OCI-M1 (cell line): ENCODE results near the gene TACC2.
"Not testable (repeated sequence)": the region's sequence is repeated elsewhere in the genome, so short reads cannot be mapped to it uniquely, and the experiment has no call there.

ENCODE experiments used
- DNase-seq: peaks from one replicate; lab custom pipeline; 2025; lab: John Stamatoyannopoulos, UW

Gene TACC2

DNA sequence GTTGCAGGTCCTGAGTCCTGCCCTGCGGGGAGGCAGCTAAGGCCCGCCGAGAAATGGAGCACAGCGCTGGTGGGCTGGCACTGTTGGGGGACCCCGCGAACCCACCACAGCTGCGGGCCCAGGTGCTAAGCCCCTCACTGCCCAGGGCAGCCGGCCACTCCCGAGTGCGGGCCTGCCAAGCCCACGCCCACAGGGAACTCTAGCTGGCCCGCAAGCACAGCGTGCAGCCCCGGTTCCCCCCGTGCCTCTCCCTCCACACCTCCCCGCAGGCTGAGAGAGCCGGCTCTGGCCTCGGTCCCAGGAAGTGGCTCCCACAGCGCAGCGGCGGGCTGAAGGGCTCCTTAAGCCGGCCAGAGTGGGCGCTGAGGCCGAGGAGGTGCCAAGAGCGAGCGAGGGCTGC lies 10.5 kb upstream of the TACC2 start:
- no peak for DNase-seq

DNA sequence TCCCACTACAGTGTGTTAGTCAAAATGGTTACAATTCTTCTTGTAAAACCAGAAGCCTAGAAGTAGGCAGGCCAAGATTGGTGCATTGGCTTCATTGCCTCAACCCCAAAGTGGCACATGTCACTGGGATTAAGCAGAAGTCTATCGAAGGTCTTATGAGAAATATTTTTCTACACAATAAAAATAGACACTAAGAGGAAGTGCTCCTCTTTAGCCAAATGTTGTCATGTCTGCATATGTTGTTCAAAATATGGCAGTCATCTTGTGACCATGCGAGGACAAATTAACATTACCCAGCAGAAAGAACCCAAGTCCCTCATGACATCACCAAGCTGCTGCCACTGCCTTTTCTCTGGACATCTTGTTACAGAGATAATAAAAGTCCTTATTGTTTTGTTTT lies 7.6 kb upstream of the TACC2 start:
- DNase-seq, result no peak

DNA sequence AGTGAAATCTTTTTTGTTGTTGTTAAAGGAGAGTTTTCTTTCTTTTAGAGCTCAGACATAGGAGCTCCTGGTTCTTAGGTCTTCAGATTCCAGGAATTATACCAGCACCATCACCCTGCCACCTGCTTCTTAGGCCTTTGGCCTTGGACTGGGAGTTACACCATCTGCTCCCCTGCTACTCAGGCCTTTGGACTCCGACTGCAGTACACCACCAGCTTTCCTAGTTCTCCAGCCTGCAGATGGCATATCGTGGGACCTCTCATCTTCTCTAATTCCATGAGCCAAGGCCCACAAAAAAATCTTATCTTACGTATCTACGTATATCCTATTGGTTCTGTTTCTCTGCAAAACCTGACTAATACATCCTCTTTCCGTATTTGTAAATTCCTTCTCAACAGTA lies 5.1 kb upstream of the TACC2 start:
- DNase-seq, result no peak

DNA sequence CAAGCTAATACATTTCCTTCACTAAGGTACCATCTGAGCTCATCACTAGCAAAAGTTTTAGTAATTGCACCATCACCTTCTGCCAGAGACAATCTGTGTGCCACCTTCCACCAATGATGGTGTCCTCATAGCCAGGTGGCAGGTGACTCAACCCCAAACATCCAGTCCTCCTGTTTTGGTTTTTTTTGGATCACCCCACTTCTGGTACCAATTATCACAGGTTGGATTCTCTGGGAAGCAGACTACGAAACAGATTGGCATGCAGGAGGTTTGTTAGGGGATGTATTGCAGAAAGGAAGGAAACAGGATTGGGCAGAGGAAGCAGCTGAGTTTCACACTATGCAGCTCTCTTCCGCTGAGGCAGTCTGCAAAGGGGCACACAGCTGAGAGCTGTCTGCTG lies 4.5 kb upstream of the TACC2 start:
- DNase-seq, result no peak

DNA sequence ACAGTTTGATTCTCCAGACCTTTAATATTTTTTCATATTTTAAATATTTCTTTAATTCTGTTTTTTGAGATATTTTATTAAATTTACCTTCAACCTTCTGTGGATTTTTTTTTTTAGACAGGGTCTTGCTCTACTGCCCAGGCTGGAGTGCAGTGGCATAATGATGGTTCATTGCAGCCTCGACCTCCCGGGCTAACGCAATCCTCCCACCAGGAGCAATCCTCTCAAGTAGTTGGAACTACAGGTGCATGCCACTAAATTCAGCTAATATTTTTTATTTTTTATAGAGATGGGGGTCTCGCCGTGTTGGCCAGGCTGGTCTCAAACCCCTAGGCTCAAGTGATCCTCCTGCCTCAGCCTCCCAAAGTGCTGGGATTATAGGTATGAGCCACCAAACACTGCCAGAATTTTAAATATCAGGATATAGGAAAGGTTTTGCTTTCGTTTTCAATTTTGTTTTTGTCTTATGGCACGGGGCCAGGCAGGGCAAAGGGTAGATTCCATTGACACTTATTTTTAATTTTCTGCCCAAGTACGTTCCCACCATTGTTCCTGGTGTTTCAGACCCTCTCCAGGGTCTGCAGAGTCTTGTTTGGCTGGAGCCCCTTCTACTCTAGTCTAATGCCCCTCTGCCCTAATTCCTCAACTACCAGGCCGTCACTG lies 1.2 kb downstream of the TACC2 start:
- DNase-seq, result peak; percentile 60

DNA sequence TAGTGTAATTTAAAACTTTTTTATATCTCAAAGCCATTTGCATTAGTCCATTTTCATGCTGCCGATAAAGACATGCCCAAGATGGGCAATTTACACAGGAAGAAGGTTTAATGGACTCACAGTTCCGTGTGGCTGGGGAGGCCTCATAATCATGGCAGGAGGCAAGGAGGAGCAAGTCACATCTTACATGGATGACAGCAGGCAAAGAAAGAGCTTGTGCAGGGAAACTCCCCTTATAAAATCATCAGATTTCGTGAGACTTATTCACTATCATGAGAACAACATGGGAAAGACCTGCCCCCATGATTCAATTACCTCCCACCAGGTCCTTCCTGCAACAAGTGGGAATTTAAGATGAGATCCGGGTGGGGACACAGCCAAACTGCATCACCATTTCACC lies 2.8 kb downstream of the TACC2 start:
- not testable (repeated sequence) for DNase-seq

DNA sequence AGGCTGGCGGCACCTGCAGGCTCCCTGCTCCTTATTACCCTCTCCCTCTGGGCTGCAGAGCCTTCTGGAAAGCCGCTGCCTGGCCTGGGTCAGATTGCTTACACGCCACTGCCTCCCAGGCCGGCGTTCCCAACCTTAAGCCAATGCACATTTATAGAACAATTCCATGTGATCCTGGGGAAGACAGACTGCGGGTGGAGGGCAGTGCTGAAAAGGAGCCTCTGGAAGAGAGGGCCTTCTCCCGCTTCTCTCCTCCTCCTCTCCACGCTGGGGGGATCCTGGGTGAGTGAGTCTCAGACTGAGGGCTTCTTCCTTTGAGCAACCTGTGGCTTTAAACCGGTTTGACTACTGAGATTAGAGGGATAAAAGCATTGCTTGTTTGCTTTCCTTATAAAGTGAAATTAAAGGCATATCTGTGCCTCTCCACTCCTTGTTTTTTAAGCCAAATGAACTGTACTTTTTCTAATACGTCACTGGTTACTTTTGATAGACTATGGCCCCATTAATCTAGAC lies 5.5 kb downstream of the TACC2 start:
- DNase-seq, result no peak

DNA sequence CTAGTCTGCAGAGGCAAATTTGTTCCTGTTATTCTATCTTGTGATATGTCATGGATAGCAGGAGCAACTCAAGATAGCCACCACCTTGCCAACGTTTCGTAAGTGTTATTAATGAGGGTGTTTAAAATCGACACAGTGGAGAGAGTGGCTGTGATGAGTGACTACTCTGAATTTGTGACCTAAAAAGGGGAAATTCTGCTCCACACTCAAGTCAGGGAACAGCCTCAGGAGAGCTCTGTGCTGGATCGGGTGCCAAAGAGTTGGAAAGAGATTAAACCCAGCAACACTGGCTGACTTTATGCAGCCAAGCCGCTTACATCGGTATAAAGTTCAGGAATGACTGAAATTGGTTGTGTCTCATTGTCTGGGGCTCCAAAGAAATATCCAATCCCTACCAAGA lies 9.5 kb downstream of the TACC2 start:
- DNase-seq, result no peak

DNA sequence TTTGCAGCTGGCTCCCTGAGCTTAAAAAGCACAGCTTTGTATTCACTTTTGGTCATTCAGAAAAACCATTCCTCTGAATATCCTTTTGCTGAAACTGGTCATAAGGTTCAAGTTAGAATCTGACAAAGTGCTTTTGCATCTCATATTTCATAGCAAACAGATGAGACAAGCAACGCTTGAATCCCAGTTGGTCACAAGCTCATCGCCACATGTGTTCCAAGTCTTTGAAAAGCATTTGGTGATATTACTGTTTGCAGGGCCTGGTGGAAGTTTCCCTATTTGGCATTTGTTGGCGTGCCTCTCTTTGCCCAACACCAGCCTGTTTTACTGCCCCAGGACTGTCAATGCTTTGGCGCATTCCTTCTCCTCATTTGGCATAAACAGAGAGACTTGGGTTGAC lies 10.3 kb downstream of the TACC2 start:
- no peak for DNase-seq

DNA sequence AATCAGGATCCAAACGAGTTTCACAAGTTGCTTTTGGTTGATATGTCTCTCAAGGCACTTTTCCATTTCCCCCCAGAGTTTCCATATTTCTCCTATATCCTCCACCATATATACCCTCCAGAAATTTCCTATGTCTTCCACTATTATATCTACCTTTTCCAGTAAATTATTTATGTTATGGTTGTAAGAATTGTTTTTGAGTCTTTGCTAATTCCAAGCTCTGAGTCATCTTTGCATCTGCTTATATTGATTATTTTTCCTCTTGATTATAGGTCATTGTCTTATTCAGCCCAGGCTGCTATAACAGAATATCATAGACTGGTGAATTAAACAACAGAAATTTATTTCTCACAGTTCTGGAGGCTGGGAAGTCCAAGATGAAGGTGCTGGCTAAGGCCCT lies 12.7 kb downstream of the TACC2 start:
- DNase-seq, result no peak

DNA sequence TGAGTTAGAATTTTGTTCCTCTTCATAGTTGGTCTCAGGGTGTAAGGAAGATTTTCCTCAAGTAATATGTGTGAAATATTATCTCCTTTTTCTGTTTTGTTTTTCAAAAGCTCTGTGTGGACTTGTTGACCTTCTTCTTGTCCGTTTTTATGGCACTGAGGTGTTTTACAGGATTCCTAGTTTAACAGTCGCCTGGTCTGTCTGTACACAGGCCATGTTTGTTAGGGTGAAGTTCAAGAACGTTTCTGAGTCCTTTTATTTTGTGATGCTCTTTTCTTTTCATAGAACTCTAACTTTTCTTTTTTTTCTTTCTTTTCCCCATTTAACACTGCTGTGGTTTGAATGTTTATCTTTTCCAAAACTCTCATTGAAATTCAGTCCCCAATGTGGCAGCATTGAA lies 18.5 kb downstream of the TACC2 start:
- DNase-seq, result no peak

DNA sequence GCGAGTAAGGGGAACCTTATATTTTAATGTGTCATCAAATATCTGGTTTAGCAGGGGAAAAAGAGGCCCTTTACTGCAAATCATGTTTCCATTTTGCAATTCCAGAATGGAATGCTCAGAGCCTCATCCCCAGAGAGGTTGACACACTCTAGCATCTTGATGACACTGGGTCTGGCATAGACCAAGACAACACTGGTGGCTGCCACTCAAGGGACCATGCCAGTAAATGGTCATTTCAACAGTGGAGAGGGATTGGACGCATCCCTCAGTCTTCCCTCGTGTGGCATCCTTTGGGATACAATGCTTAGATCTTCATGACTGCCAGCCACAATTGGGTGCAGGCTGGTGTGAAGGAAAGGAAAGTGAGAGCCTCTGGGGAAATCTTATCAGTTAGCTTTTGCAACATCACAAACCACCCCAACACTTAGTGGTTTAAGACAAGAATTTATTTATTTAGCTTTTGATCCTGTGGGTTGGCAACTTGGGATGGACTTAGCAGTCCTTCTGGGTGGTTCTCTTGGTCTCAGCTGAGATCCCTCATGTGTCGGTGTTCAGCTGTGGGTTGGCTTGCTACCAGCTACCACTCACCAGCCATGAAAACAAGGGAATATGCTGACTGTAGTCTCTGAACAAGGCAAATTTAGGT lies 21.6 kb downstream of the TACC2 start:
- DNase-seq, result no peak

DNA sequence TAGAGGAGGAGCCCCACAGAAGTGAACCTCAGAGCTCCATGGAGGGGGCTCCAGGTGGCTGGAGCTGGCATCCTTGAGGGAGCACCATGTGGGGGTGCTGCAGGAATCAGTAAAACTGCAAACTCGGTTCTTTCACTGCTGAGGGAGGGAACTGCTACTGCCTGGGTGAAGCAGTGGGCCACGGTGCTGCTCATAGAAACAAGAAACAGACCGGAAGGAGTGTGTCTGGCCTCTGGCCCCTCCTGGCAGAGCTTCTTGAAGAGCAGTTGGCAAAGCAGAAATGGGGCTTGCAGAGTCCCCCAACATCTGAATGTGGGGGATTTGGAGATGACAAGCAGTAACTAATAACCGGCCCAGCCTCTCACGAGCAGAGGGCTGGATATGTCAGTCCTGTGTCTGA lies 23.8 kb downstream of the TACC2 start:
- DNase-seq, result no peak

DNA sequence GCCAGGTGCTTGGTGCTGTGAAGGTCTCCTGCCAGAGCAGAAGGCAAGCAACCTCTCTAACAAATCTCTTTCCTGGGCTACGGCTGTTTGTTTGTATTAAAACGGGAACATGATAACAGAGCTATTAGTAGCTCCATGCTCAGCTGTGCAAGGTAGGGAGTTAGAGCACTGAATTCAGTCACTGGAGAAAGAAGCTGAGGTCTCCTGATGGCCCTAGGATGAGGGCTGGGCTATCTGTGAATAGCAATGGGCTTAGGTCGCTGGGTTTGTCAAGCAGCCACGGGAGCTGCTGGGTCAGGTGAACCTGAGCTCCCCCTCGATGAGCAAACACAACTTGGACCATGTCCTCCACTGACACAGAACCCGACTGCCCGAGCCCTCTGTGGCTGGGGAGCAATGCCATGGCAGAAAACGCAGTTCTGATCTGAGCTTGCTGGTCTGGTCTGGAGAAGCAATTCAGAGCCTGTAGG lies 24.4 kb downstream of the TACC2 start:
- no peak for DNase-seq

DNA sequence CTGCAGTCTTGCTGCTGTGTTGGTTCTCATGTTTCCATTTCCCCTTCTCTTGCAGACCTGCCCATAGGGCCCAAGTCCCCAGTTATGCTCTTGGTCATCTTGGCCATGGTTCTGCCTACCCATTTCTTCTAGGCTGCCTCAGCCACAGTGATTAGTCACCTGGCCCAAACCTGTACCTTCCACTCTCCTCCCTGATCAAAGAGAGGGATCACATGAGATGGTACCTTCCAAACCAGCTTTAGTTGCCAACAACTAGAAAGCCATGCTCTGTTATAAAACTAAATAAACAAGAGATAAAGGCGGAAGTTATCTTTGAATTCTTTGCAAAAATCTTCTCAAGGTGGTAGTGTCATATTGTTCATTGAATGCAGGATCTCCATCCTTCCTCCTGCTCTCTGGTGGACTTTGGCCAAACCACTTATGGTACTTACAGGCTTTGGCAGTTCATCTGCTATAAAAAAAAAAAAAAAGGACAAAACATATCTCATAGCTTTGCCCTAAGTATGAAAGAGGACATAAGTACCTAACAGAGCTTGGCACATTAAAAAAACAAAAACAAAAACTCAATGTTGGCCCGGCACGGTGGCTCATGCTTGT lies 25.8 kb downstream of the TACC2 start:
- no peak for DNase-seq

DNA sequence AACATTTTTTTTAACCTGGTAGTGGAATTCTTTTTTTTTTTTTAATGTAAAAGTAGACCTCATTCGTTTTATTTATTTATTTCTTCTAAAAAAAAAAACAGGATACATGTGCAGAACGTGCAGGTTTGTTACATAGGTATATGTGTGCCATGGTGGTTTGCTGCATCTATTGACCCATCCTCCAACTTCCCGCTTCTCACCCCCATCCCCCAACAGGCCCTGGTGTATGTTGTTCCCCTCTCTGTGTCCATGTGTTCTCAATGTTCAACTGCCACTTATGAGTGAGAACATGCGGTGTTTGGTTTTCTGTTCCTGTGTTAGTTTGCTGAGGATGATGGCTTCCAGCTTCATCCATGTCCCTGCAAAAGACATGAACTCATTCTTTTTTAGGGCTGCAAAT lies 29.0 kb downstream of the TACC2 start:
- not testable (repeated sequence) for DNase-seq

DNA sequence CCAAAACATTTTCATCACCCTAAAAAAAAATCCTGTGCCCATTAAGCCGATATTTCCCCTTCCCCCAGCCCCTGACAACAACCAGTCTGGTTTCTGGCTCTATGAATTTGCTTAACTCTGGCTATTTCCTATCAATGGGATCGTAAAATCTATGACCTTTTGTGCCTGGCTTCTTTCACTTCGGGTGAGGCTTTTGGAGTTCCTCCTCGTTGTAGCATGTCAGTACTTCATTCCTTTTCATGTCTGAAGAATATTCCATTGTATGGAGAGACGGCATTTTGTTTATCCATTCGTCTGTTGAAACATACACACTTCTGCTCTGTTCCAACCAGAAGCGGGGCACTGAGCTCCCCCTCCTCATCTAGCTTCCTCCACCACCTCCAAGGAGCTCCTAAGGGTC lies 29.5 kb downstream of the TACC2 start:
- no peak for DNase-seq

DNA sequence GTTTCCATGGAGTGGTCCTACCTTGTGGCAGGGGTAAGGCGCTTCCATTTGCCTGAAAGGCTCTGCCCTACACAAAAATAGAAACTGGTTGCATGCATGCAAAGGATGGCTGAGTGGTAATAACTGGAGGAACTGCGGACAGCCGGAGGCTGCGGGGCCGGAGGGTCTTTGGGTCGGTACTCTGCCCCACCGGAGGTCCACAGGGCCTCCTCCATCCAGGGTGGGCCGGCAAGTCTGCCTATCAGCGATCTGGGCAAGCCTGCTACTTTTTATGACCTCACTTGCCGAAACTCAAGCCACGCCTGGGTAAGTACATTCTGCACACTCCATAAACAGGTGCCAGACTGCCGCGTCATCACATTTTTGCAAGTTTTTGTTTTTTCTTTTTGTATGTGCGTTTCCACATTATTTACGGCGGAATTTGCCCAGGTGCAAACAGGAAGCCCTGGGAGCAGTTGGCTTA lies 30.0 kb downstream of the TACC2 start:
- no peak for DNase-seq

DNA sequence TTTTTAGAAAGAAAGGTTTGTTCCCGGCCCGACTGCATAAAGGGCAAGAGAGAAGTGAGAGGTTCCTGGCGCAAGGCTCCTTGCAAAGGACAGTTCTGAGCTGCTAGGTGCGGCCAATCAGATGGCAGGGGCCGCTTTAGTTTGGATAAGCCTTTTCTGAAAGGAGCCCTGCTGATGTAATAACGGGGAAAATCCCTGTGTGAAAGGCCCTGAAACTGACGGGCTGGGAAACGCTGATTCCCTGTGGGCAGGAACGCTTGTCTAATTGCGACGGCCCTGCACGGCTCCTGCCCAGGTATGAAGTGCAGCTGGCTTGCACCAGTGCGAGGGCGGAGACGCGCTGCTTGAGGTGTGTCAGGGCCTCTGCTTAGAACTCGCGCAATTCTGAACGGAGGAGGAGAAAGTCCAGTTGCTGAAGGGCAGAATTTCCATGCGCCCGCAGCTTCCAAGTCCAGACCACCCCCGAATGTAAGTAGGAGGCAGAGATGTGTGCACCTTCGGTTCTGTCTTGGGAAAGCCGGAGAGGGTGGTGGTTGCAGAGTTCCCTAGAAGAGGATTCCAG lies 30.5 kb downstream of the TACC2 start:
- DNase-seq, result no peak

DNA sequence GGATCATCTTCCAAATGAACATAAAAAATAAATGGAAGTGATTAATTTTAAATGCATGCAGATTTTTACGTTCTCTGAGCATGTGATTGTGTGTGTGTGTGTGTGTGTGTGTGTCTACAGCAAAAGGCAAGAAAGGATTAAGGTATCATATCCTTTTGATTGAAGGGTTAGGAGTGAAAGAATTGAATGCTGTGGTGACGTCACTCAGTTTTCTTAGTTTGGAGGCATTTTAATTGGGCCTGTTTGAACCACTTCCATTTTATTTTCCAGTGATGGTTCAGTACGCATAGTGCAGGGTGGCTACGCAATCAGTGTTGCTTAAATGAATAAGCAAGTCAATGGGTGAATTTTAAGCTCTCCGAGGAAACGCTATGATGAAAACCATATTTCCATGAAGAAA lies 31.3 kb downstream of the TACC2 start:
- no peak for DNase-seq

DNA sequence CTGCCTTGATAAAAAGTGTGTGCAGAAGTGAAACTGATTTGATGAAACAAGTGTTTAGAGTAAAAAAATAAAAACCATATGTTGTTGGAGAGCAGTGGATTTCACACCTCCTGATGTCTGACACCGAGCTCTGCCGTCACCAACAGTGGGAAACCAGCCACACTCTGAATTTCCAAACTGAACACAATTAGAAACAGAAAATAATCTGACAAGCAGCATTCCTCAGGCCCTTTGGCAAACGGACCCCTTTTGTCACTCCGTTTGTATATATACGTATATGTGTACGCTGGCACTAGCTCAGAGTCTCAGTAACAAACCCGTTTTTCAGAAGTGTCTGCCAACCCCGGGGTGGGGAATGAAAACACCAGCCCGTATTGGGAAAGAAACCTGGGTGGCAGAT lies 32.4 kb downstream of the TACC2 start:
- no peak for DNase-seq

DNA sequence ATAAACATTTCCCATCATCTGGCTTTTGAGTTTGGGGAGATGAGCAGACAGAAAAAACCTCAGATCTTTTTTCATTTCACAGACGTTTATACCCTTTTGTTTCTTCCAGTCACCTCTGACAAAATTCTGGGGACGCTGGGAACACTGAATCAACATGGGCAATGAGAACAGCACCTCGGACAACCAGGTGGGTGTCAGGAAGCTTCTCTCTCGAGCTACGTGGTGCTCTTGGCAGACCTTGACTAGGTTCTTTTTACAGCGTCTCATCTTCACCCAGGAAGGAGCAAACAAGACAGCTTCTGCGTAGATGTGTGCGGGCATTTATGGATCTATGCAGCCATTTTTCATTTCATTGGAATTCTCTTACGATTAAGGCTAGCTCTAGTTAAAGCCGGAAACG lies 32.9 kb downstream of the TACC2 start:
- no peak for DNase-seq

DNA sequence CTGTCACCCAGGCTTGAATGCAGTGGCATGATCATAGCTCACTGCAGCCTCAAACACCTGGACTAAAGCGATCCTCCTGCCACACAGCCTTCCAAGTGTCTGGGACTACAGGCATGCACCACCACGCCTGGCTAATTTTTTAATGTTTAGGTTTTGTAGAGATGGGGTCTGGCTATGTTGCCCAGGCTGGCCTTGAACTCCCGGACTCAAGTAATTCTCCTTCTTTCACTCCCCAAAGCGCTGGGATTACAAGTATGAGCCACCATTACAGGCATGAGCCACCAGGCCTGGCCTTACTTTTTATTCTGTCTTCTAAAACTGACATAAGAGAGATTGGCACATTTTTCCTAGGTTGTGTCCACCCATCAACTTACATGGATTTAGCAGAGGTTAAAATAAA lies 33.3 kb downstream of the TACC2 start:
- DNase-seq, result no peak
